Caco-2 (cell line): ENCODE measurements around the gene ZDHHC11B. TPM values are rescaled to one million over a fixed set of nuclear protein-coding genes. Genes with fewer than 3 reads are reported as not detected.

Experiments used
- BruUV-seq: library from RNA; stranded (reverse); fragments of 400-500 nt; replicated peaks from 2 replicates; lab custom pipeline; 2021; lab: Mats Ljungman, UMichigan
- CTCF ChIA-PET: fragments of 300-600 bp; sonication (Branson Sonifier 250); formaldehyde crosslinking; loops from one replicate; lab custom pipeline; 2022; ENCODE audit warnings: antibody characterized with exemption; lab: Charles Lee
- POLR2A ChIA-PET: fragments of 300-600 bp; sonication (Branson Sonifier 250); formaldehyde crosslinking; loops from one replicate; lab custom pipeline; 2022; ENCODE audit warnings: antibody characterized with exemption; lab: Charles Lee
- DNase-seq, 2 experiments: peaks; one replicate each; pipeline versions ENCODE4 v3.0.0 to v3.0.0-alpha.2; 2020 to 2022
- H3K27me3 ChIP-seq: replicated peaks from 2 replicates; pipeline ENCODE4 v1.6.0; 2011; ENCODE audit warnings: low read length; ENCODE audit not compliant: control insufficient read depth, insufficient read depth
- H3K36me3 ChIP-seq: 2 replicates; pipeline ENCODE4 v1.5.1; 2011; ENCODE audit warnings: low read length; ENCODE audit not compliant: control insufficient read depth, insufficient read depth
- H3K4me1 ChIP-seq: fragments of 250-450 bp; sonication (Bioruptor Pico); 2 replicates; pipeline ENCODE4 v1.5.1; 2020; ENCODE audit warnings: mild to moderate bottlenecking
- H3K4me3 ChIP-seq: 2 replicates; pipeline ENCODE4 v1.5.1; 2011; ENCODE audit warnings: low read depth, mild to moderate bottlenecking, control low read depth, low read length
- H3K9me3 ChIP-seq: fragments of 250-450 bp; sonication (Bioruptor Pico); 2 replicates; pipeline ENCODE4 v1.5.1; 2020; ENCODE audit warnings: mild to moderate bottlenecking, moderate library complexity
- H3K27ac Mint-ChIP-seq: one replicate; pipeline ENCODE4 v1.8.0; 2022; ENCODE audit warnings: mixed read lengths; ENCODE audit not compliant: unreplicated experiment
- H3K27me3 Mint-ChIP-seq: one replicate; pipeline ENCODE4 v1.8.0; 2022; ENCODE audit warnings: mixed read lengths; ENCODE audit not compliant: insufficient read depth, unreplicated experiment
- H3K36me3 Mint-ChIP-seq: one replicate; pipeline ENCODE4 v1.8.0; 2022; ENCODE audit warnings: mild to moderate bottlenecking, mixed read lengths; ENCODE audit not compliant: insufficient read depth, unreplicated experiment
- H3K4me1 Mint-ChIP-seq: one replicate; pipeline ENCODE4 v1.8.0; 2022; ENCODE audit warnings: low read depth, mixed read lengths; ENCODE audit not compliant: unreplicated experiment
- H3K4me3 Mint-ChIP-seq: one replicate; pipeline ENCODE4 v1.8.0; 2022; ENCODE audit warnings: mild to moderate bottlenecking, moderate library complexity, mixed read lengths; ENCODE audit not compliant: unreplicated experiment
- H3K9me3 Mint-ChIP-seq: one replicate; pipeline ENCODE4 v1.8.0; 2022; ENCODE audit warnings: mixed read lengths; ENCODE audit not compliant: unreplicated experiment
- intact Hi-C: fragments of 100-400 bp; cut with micrococcal nuclease; formaldehyde crosslinking; loops from one replicate; pipeline ENCODE4 v1.10.0; 2022; ENCODE audit not compliant: unreplicated experiment
- total RNA-seq: library from RNA; stranded (reverse); gene quantifications from 2 replicates; pipeline ENCODE4 v1.2.3, GENCODE V29; 2022
- TF ChIP-seq, protein P1 (sequence below), 2 experiments: fragments of 200-600 bp in 1 of 2; IDR thresholded peaks; 1 replicate in 1 of 2; 2 replicates in 1 of 2; pipeline versions ENCODE4 v1.5.1 to v1.8.0; 2011 to 2022; ENCODE audit warnings: antibody characterized with exemption in 1 of 2, control low read depth in 1 of 2, inconsistent platforms in 1 of 2, low read depth in 1 of 2, low read length in 1 of 2, mild to moderate bottlenecking in 1 of 2, moderate library complexity in 1 of 2; ENCODE audit not compliant: insufficient read depth in 1 of 2, severe bottlenecking in 1 of 2, unreplicated experiment in 1 of 2

Gene ZDHHC11B
- total RNA-seq, 1 experiment from 2014 or later, result 1.00 TPM

DNA sequence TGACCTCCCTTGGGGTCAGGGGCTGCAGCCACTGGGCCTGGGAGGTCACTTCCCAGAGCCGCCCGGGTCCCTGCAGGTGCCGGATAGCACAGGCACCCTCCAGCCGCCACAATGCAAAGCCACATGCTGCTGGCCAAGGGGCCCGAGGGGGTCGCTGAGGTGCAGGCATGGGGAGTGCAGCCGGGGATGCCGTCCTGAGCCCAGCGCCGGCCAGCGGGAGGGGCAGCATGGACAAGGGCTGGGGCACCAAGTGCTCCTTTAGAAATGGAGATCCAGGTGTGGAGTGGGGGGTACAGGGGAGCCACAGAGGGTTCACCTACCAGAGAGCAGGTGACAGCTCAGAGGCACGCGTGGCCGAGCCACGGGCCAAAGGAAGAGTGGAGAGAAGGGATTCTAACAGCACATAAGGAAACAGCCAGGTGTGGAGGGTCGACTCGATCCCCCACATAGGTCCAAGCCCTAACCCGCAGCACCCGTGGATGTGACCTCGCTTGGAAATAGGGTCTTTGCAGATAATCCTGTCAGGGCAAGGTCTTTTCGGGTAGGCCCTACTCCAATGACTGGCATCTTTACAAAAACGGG, 24.7 kb downstream of the ZDHHC11B start:
- CTCF ChIA-PET, result no interaction called here
- H3K4me3 ChIP-seq, result no peak overlapping the region
- intact Hi-C loops, result no loop called here
- no TSS peak for BruUV-seq
- POLR2A ChIA-PET, result no interaction called here
- H3K27me3 ChIP-seq, result no peaks in the 10 kb centered on the region
- peaks cover 10% of the 10 kb centered on the region for H3K4me1 Mint-ChIP-seq
- H3K4me3 Mint-ChIP-seq, result no peak overlapping the region
- peaks cover 6% of the 10 kb centered on the region; the same call in 1 of the 2 replicates for H3K4me1 ChIP-seq
- peaks cover 4% of the 10 kb centered on the region for H3K27me3 Mint-ChIP-seq
- TF ChIP-seq, protein P1, sequence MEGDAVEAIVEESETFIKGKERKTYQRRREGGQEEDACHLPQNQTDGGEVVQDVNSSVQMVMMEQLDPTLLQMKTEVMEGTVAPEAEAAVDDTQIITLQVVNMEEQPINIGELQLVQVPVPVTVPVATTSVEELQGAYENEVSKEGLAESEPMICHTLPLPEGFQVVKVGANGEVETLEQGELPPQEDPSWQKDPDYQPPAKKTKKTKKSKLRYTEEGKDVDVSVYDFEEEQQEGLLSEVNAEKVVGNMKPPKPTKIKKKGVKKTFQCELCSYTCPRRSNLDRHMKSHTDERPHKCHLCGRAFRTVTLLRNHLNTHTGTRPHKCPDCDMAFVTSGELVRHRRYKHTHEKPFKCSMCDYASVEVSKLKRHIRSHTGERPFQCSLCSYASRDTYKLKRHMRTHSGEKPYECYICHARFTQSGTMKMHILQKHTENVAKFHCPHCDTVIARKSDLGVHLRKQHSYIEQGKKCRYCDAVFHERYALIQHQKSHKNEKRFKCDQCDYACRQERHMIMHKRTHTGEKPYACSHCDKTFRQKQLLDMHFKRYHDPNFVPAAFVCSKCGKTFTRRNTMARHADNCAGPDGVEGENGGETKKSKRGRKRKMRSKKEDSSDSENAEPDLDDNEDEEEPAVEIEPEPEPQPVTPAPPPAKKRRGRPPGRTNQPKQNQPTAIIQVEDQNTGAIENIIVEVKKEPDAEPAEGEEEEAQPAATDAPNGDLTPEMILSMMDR (IDR thresholded peaks at IDR 0.05; ENCODE audit: insufficient read depth in 1 of 2, low read depth in 1 of 2, low read length in 1 of 2, severe bottlenecking in 1 of 2, unreplicated experiment in 1 of 2), result no peak
- no peaks in the 10 kb centered on the region for H3K9me3 ChIP-seq
- H3K36me3 Mint-ChIP-seq, result no peaks in the 10 kb centered on the region
- H3K36me3 ChIP-seq, result no peaks in the 10 kb centered on the region
- peak in 1 of 2 experiments; percentile 16 for DNase-seq
- H3K9me3 Mint-ChIP-seq, result no peaks in the 10 kb centered on the region
- H3K27ac Mint-ChIP-seq, result peak overlapping the region; percentile 90

DNA sequence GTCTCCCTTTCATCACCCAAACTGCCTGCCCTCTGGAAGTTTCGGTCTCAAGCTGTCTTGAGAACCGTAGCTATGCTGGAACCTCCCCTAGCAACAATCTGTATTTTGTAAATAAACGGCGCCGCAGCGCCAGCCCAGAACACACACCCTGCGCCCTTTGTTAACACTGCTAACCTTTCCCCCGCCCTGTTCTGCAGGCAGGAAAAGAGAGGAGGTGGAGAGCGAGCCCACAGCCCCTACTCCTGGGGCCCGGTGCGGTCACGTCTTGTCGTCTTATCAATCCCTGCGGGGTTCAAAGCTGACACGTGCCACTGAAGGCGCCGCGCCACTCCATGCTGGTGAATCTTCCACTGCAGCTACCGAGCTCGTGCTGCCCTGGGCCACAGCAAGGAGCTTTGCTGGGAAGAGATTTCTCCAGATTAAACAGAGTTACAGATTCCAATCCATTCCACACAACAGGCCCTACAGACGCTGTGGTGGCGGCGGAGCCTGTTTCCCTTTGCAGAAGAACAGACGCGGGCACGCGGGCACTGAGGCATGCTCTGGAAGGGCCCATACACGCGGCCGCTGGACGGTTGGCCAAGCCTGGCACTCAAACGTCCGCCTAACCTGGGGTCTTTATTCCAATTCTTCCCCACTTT, 25.3 kb downstream of the ZDHHC11B start:
- intact Hi-C loops, result no loop called here
- H3K27me3 Mint-ChIP-seq, result peaks cover 4% of the 10 kb centered on the region
- H3K9me3 Mint-ChIP-seq, result no peaks in the 10 kb centered on the region
- ChIA-PET POLR2A (no interaction called here), CTCF (interaction anchor here (0.5 kb wide), 1 partner anchor 287 kb away, joined by 3 read pairs; no protein-coding TSS in a partner anchor)
- peaks cover 6% of the 10 kb centered on the region; the same call in 1 of the 2 replicates for H3K4me1 ChIP-seq
- H3K4me3 Mint-ChIP-seq, result peak overlapping the region; percentile 62
- H3K27ac Mint-ChIP-seq, result peak overlapping the region; percentile 90
- H3K27me3 ChIP-seq, result no peaks in the 10 kb centered on the region
- no peaks in the 10 kb centered on the region for H3K36me3 Mint-ChIP-seq
- no TSS peak for BruUV-seq
- peak; percentile 73 to 83 for DNase-seq
- H3K36me3 ChIP-seq, result no peaks in the 10 kb centered on the region
- TF ChIP-seq, protein P1 (IDR thresholded peaks at IDR 0.05; ENCODE audit: insufficient read depth in 1 of 2, low read depth in 1 of 2, low read length in 1 of 2, severe bottlenecking in 1 of 2, unreplicated experiment in 1 of 2), result no peak
- H3K4me3 ChIP-seq, result no peak overlapping the region
- H3K9me3 ChIP-seq, result no peaks in the 10 kb centered on the region
- peaks cover 10% of the 10 kb centered on the region for H3K4me1 Mint-ChIP-seq

DNA sequence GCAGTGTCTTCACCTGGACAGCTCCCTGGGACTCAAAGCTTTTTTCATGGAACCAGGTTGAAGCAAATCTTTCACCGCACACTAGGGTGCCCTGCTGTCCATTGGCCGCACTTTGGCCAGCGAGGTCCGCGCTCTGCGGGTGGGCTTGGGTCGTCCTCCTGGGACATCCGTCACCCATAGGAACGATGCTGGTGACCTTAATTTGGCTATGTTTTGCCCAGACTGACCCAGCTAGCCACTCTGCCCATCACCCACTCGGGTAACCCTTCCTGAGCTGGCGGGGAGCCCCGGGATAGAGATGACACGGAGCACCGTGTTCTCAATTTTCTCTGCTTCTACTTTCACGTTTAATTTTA, 25.9 kb downstream of the ZDHHC11B start:
- Mint-ChIP-seq H3K4me1 (peaks cover 10% of the 10 kb centered on the region), H3K27me3 (peaks cover 4% of the 10 kb centered on the region), H3K36me3 (no peaks in the 10 kb centered on the region), H3K9me3 (no peaks in the 10 kb centered on the region), H3K27ac (peak overlapping the region; percentile 90), H3K4me3 (peak overlapping the region; percentile 62)
- intact Hi-C loops, result no loop called here
- no peak overlapping the region for H3K4me3 ChIP-seq
- no peaks in the 10 kb centered on the region for H3K36me3 ChIP-seq
- H3K4me1 ChIP-seq, result peaks cover 6% of the 10 kb centered on the region; the same call in 1 of the 2 replicates
- ChIA-PET CTCF (interaction anchor here (0.5 kb wide), 1 partner anchor 287 kb away, joined by 3 read pairs; no protein-coding TSS in a partner anchor), POLR2A (no interaction called here)
- TF ChIP-seq, protein P1 (IDR thresholded peaks at IDR 0.05; ENCODE audit: insufficient read depth in 1 of 2, low read depth in 1 of 2, low read length in 1 of 2, severe bottlenecking in 1 of 2, unreplicated experiment in 1 of 2), result no peak
- no peaks in the 10 kb centered on the region for H3K27me3 ChIP-seq
- BruUV-seq, result no TSS peak
- H3K9me3 ChIP-seq, result no peaks in the 10 kb centered on the region
- no peak for DNase-seq
